Astrocyte of the hippocampus (primary cell): ENCODE data around the gene DDX20.
"Not testable (repeated sequence)": the region's sequence is repeated elsewhere in the genome, so short reads cannot be mapped to it uniquely, and the experiment has no call there.

Experiments used
- DNase-seq: peaks from one replicate; pipeline ENCODE4 v3.0.0; 2011; ENCODE audit warnings: low read depth, low spot score

Gene DDX20

GRCh38 chr1:111733183-111733991, 22.3 kb upstream of the DDX20 start:
- peak; percentile 44 for DNase-seq

GRCh38 chr1:111733992-111734341, 21.7 kb upstream of the DDX20 start:
- DNase-seq = no peak

GRCh38 chr1:111734426-111734825, 21.3 kb upstream of the DDX20 start:
- no peak for DNase-seq

GRCh38 chr1:111734856-111735255, 20.8 kb upstream of the DDX20 start:
- DNase-seq = no peak

- no peak for DNase-seq
Measured at GRCh38 chr1:111735321-111735720, 20.4 kb upstream of the DDX20 start.

- DNase-seq = no peak
Measured at GRCh38 chr1:111735858-111736544, 19.7 kb upstream of the DDX20 start.

- DNase-seq = peak; percentile 49
Measured at GRCh38 chr1:111736548-111737215, 19.0 kb upstream of the DDX20 start.

GRCh38 chr1:111737216-111738132, 18.2 kb upstream of the DDX20 start:
- DNase-seq = no peak

GRCh38 chr1:111738133-111738435, 17.6 kb upstream of the DDX20 start:
- no peak for DNase-seq

- DNase-seq = peak; percentile 83
Measured at GRCh38 chr1:111738436-111739193, 17.1 kb upstream of the DDX20 start.

GRCh38 chr1:111739194-111739924, 16.3 kb upstream of the DDX20 start, which contains the start of gene INKA2:
INKA2 (minus strand) TSS chr1:111739395; CDS start chr1:111739242, 153 bp downstream.
- peak; percentile 93 for DNase-seq

GRCh38 chr1:111739925-111740765, 15.6 kb upstream of the DDX20 start:
- peak; percentile 89 for DNase-seq

- DNase-seq = not testable (repeated sequence)
Measured at GRCh38 chr1:111742292-111742691, 13.4 kb upstream of the DDX20 start.

GRCh38 chr1:111742938-111743549, 12.7 kb upstream of the DDX20 start:
- DNase-seq = no peak

GRCh38 chr1:111743679-111744101, 12.0 kb upstream of the DDX20 start:
- no peak for DNase-seq

- DNase-seq = no peak
Measured at GRCh38 chr1:111745675-111746613, 9.8 kb upstream of the DDX20 start.

- DNase-seq = no peak
Measured at GRCh38 chr1:111746614-111746999, 9.1 kb upstream of the DDX20 start.

GRCh38 chr1:111747282-111747734, 8.4 kb upstream of the DDX20 start:
- DNase-seq = peak; percentile 64
